Measurements from ENCODE around the gene VOPP1. TPM values are rescaled to one million over a fixed set of nuclear protein-coding genes. Genes with fewer than 3 reads are reported as not detected.

The VOPP1 gene
- total and polyA plus RNA-seq, 9 of the 15 experiments (the other 6 are each of a cell fraction or from before 2014, with no cell fraction given): 8.2 to 45.8 (median 31.2) TPM

- in situ Hi-C loops (cut with MboI) (no loop called here), intact Hi-C loops (cut with micrococcal nuclease) (no loop called here)
- H3K36me3 ChIP-seq (ENCODE audit: control insufficient read depth, insufficient read depth, low read length): peaks cover 21% of the 10 kb centered on the region; the same call in 1 of the 3 replicates
- peaks cover 0 to 8% of the 10 kb centered on the region in 2 experiments; a peak in 2 of 5 replicates for H3K4me1 ChIP-seq (replicated peaks in 1 of 2; ENCODE audit: control insufficient read depth in 2 of 2, insufficient read depth in 2 of 2, low read length in 2 of 2)
- ATAC-seq (no peak), FAIRE-seq (no peak), DNase-seq (ENCODE audit: extremely low read depth in 1 of 4, low spot score in 3 of 4) (no peak)
- BruUV-seq (replicated peaks): no TSS peak
- no peaks in the 10 kb centered on the region; the same call in 1 of the 2 replicates for H4K20me1 ChIP-seq (replicated peaks; ENCODE audit: control insufficient read depth, insufficient read depth, low read length)
- TF ChIP-seq RFX5 (IDR thresholded peaks at IDR 0.05; ENCODE audit: low read depth, low read length) (no peak), SMAD4 (CRISPR knock-in tag; conservative IDR thresholded peaks at IDR 0.05) (no peak), TRIM25 (IDR thresholded peaks at IDR 0.05; ENCODE audit: borderline replicate concordance) (no peak), TFAP4 (CRISPR knock-in tag; IDR thresholded peaks at IDR 0.05; ENCODE audit: borderline replicate concordance) (no peak), RERE (CRISPR knock-in tag; IDR thresholded peaks at IDR 0.05; ENCODE audit: borderline replicate concordance) (no peak), MXD1 (CRISPR knock-in tag; IDR thresholded peaks at IDR 0.05; ENCODE audit: borderline replicate concordance, poor library complexity, severe bottlenecking) (no peak), SRSF1 (IDR thresholded peaks at IDR 0.05; ENCODE audit: low read depth, low read length) (no peak)
- POLR2A ChIA-PET: no interaction called here
- H3K27ac ChIP-seq (ENCODE audit: extremely low read depth, low read depth, low read length): no peak overlapping the region
- H3K4me2 ChIP-seq (ENCODE audit: insufficient read depth, low read length): no peak overlapping the region
- H3K79me2 ChIP-seq (ENCODE audit: control insufficient read depth, insufficient read depth, low read length): no peaks in the 10 kb centered on the region
- no peaks in the 10 kb centered on the region for H3K9me3 ChIP-seq (replicated peaks; ENCODE audit: control insufficient read depth, insufficient read depth, low read depth, low read length)
- CTCF ChIA-PET (ENCODE audit: low intra/inter-chr PET ratio): no interaction called here
- no peak overlapping the region for H3K9ac ChIP-seq (ENCODE audit: insufficient read depth in 1 of 2, low read depth in 2 of 2, low read length in 2 of 2)
- WGBS (ENCODE audit: insufficient coverage, low coverage, missing lambda C conversion rate): 79% methylated on average over 5 of the region's 6 CpGs
- no peak overlapping the region for H2AFZ ChIP-seq (ENCODE audit: low read depth, low read length)
- H3K9me1 ChIP-seq (ENCODE audit: control insufficient read depth, insufficient read depth, low read length): no peaks in the 10 kb centered on the region
- no peaks in the 10 kb centered on the region for H3K27me3 ChIP-seq (ENCODE audit: control insufficient read depth in 2 of 2, insufficient read depth in 2 of 2, low read length in 2 of 2)
- H3K4me3 ChIP-seq: no peak overlapping the region
Measured at GRCh38 chr7:55488804-55489340, 83.4 kb downstream of the VOPP1 start.
